GM12875 (cell line): ENCODE results near the gene ATP1A3.
A peak's percentile ranks its signal among the peaks of the same experiment; 100 is the strongest.

Experiments
- H3K4me3 ChIP-seq: one replicate; pipeline ENCODE4 v1.5.1; 2011; ENCODE audit warnings: low read depth, low read length, control low read depth
- TF ChIP-seq, protein P1 (sequence below): IDR thresholded peaks from 2 replicates; pipeline ENCODE4 v1.5.1; 2011; ENCODE audit warnings: low read depth, mild to moderate bottlenecking, control low read depth, inconsistent platforms, low read length, moderate library complexity, borderline replicate concordance; ENCODE audit not compliant: insufficient read depth

Gene ATP1A3

DNA sequence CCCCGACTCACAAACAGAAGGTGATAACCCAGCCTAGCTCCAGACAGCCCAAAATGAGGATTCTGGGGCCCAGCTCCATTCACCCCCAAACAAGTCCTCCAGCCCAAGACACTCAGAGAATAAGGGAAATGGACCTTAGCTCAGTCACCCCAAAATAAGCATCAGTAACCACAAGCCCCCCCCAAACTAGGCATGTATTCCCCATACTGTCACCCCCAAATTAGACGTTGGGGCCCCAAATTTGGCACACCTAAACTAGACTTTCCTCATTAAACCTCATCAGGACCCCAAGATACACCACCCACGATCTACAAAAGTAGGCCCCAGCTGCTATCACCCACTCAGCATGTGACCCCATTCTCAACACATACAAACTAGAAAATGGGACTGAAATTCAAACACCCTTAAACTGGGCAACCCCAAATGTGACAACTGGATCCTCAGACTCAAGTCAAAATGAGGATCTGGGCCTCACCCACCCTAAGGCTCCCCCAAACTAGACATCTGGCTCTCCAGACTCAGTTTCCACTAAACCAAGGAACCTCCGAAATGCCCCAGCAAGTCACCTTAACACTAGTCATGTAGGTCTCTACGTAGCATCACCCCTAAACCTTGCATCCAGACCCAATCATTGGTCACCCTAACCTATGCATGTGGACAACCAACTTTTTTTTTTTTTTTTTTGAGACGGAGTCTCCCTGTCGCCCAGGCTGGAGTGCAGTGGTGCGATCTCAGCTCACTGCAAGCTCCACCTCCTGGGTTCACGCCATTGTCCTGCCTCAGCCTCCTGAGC, 52.4 kb downstream of the ATP1A3 start:
- TF ChIP-seq, protein P1, sequence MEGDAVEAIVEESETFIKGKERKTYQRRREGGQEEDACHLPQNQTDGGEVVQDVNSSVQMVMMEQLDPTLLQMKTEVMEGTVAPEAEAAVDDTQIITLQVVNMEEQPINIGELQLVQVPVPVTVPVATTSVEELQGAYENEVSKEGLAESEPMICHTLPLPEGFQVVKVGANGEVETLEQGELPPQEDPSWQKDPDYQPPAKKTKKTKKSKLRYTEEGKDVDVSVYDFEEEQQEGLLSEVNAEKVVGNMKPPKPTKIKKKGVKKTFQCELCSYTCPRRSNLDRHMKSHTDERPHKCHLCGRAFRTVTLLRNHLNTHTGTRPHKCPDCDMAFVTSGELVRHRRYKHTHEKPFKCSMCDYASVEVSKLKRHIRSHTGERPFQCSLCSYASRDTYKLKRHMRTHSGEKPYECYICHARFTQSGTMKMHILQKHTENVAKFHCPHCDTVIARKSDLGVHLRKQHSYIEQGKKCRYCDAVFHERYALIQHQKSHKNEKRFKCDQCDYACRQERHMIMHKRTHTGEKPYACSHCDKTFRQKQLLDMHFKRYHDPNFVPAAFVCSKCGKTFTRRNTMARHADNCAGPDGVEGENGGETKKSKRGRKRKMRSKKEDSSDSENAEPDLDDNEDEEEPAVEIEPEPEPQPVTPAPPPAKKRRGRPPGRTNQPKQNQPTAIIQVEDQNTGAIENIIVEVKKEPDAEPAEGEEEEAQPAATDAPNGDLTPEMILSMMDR = no peak
- no peak overlapping the region for H3K4me3 ChIP-seq

DNA sequence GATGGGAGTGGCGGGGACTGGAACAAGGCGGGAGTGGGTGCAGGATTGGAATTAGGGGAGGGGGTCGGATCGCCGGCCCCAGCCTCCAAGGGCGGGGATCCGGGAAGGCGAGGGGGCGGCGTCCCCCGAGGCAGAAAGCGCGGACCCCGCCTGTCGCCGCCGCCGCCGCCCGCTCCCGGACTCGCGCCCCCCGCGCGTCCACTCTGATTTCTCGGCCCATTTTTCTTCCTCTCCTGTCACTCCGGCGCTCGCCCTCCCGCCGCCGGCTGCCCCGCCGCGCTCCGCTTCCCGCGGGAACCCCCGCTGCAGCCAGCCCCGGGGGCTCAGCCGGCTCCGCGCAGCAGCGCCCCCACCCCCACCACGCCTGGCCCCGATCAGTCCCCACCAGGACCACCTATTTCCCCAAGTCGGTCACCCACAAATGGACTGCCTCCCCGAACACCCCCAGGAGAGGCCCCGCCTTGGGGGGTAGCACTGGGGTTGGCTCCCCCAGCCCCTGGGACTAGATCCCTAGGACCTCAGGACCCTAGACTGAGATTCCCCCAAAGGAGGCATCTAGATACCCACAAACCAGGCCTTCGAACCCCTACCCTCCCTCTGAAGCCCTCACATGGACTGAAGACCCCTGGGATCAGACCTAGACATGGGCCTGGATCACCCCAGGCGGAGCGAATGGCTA, 53.2 kb downstream of the ATP1A3 start:
- H3K4me3 ChIP-seq = peak overlapping the region; percentile 73
- TF ChIP-seq, protein P1 = no peak

DNA sequence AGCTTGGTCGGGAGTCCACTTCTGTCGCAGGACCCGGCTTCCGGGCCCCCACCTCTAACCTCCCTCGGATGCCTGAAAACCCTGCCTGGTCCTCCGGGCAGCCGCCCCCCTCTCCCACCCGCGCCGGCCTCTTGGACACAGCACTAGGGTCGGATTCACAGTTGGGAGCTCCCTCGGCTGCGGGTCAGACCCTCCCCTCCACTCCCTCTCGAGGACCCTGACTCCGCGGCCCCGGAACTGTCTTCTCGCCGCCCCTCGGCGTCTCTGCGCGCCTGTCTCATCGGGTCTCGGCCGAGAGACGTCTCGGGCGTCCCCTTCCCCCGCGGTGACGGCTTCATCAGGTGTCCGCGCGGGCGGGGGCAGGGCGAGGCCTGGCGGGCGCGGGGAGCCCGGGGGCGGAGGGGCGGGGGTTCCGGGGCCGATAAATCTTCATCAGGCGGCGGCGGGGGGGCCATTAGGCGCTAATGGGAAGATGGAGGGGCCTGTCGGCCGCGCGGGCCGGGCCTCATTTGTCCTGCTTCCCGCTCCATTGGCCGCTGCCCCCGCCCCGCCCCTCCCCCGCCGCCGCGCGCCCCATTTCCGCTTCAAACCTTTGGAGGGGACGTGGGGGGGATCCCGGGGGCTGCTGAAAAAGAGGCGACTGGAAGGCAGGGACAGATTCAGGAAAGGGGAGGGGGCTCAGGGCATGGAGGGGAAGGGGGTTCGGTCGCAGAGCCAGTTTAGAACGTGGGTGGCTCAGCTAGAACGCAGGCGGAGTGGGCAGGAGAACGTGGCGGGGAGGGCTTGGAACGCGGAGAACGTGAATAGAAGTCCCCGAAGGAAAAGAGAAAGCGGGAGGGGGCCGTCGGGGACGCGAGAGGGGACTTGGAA, 53.9 kb downstream of the ATP1A3 start:
- TF ChIP-seq, protein P1 = no peak

DNA sequence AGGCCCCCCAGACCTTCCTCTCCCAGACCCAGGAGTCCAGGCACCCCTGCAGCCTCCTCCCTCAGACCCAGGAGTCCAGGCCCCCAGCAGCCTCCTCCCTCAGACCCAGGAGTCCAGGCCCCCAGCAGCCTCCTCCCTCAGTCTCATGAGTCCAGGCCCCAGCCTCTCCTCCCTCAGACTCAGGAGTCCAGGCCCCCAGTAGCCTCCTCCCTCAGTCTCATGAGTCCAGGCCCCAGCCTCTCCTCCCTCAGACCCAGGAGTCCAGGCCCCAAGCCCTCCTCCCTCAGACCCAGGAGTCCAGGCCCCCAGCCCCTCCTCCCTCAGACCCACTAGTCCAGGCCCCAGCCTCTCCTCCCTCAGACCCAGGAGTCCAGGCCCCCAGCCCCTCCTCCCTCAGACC, 54.8 kb downstream of the ATP1A3 start:
- peak overlapping the region; percentile 5 for H3K4me3 ChIP-seq

More for the DNA sequence above, 53.9 kb downstream of the ATP1A3 start:
- H3K4me3 ChIP-seq = peak overlapping the region; percentile 73

DNA sequence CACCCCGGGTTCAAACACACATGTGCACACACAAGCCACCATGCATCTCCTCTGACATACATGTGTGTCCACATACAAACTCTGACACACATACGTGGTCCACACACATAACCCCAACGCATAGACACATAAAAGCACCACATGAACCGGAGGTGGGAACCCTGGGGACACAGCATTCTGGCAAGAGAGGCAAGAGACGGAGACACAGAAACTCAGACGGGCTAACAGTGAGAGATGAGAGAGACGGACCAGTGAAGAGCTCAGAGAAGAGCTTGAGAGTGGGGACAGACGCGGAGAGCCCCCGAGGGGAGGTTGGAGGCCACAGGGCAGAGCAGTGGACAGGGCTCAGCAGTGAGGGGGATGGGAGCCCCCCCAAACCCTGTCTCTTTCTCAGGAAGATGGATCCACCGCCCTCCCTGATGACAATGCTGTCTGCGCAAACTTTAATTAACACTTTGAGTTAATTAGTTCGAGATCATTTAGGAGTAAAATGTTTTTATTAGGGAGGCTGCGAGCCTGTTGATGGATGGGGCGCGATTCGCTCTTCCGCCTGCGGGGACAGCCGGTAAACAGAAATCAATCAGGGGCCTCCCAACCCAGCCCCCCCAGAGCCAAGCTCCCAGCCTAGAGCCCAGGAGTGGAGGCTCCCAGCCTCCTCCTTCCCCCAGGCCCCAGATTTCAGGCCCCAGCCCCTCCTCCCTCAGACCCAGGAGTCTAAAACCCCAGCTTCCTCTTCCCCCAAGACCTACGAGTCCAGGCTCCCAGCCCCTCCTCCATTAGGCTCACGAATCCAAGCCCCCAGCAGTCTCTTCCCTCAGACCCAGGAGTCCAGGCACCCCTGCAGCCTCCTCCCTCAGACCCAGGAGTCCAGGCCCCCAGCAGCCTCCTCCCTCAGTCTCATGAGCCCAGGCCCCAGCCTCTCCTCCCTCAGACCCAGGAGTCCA, 56.2 kb downstream of the ATP1A3 start:
- no peak overlapping the region for H3K4me3 ChIP-seq

DNA sequence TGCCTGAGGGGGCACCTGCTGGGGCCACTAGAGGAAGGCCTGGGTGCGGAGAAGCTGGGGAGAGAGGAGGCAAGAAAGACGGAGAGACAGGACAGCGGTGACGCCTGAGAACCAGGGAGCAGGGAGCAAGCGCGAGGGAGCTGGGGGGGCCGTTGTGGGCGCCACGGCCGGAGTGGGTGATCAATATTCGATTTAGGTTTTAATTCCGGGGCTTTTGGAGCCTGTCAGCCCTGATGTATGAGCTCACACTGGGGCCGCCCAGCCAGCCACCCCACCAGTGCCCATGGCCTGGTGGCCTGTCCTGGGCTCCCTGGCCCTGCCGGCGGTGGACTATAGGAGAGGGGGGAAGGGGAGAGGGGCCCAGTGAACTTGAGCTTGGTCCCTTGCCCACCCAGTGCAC, 57.1 kb downstream of the ATP1A3 start:
- TF ChIP-seq, protein P1 = no peak
- no peak overlapping the region for H3K4me3 ChIP-seq

More for the DNA sequence above, 56.2 kb downstream of the ATP1A3 start:
- TF ChIP-seq, protein P1 = peak; percentile 30; the same call in 1 of the 2 replicates

DNA sequence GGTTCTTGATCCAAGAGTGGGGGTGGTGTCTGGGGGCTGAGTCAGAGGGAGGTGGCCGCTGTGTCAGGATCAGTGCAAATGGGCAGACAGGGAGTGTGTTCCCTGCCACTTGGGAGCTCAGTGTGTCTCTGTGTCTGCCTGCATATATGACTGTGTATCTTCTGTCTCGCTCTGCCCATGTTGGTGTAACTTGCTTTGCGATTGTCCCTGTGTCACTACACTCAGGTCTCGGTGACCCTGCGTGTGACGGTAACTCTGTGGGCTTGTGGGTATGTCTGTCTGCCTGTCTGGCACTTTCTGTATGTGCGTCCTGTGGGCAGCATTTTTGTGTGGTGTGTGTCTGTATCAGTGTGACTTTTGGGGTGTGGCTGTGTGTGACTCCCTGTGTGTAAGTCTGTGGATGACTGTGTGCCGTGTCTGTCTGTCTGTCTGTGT, 57.6 kb downstream of the ATP1A3 start:
- TF ChIP-seq, protein P1 = no peak
- H3K4me3 ChIP-seq = no peak overlapping the region
